HTR-8/SVneo (cell line): ENCODE results near the gene TAB2.
A peak's percentile ranks its signal among the peaks of the same experiment; 100 is the strongest.
"Not testable (repeated sequence)": the region's sequence is repeated elsewhere in the genome, so short reads cannot be mapped to it uniquely, and the experiment has no call there.

Experiments used
- DNase-seq: peaks from one replicate; pipeline ENCODE4 v3.0.0; 2011; ENCODE audit warnings: low spot score, mixed read lengths; ENCODE audit not compliant: insufficient read length
- FAIRE-seq: peaks from 2 replicates; lab custom pipeline; 2011; peaks lifted over from hg19 to GRCh38; lab: Jason Lieb, UNC

The TAB2 gene

GRCh38 chr6:149331043-149331807 is 13.7 kb downstream of the TAB2 start:
- DNase-seq: no peak
- FAIRE-seq: no peak

- DNase-seq (no peak), FAIRE-seq (no peak)
Observed at GRCh38 chr6:149331871-149332270, 14.4 kb downstream of the TAB2 start.

- FAIRE-seq (no peak), DNase-seq (no peak)
Observed at GRCh38 chr6:149332602-149333265, 15.2 kb downstream of the TAB2 start.

GRCh38 chr6:149333266-149333620 is 15.7 kb downstream of the TAB2 start:
- DNase-seq (no peak), FAIRE-seq (no peak)

GRCh38 chr6:149334201-149334600 is 16.7 kb downstream of the TAB2 start:
- FAIRE-seq (no peak), DNase-seq (no peak)

- FAIRE-seq: peak; percentile 9
- peak; percentile 24 for DNase-seq
Observed at GRCh38 chr6:149334682-149335160, 17.2 kb downstream of the TAB2 start.

- FAIRE-seq (no peak), DNase-seq (no peak)
Observed at GRCh38 chr6:149335924-149336608, 18.6 kb downstream of the TAB2 start.

- DNase-seq (peak; percentile 23), FAIRE-seq (no peak)
Observed at GRCh38 chr6:149336609-149336928, 19.1 kb downstream of the TAB2 start.

- DNase-seq: no peak
- FAIRE-seq: no peak
Observed at GRCh38 chr6:149337320-149337719, 19.8 kb downstream of the TAB2 start.

- DNase-seq: no peak
- no peak for FAIRE-seq
Observed at GRCh38 chr6:149340200-149340599, 22.7 kb downstream of the TAB2 start.

- FAIRE-seq: no peak
- DNase-seq: no peak
Observed at GRCh38 chr6:149342525-149342924, 25.0 kb downstream of the TAB2 start.

GRCh38 chr6:149343501-149343900 is 26.0 kb downstream of the TAB2 start:
- FAIRE-seq: no peak
- DNase-seq: no peak

GRCh38 chr6:149346078-149346477 is 28.6 kb downstream of the TAB2 start:
- FAIRE-seq (no peak), DNase-seq (no peak)

GRCh38 chr6:149347067-149347466 is 29.6 kb downstream of the TAB2 start:
- peak; percentile 26 for DNase-seq
- FAIRE-seq: no peak

- DNase-seq, FAIRE-seq: not testable (repeated sequence)
Observed at GRCh38 chr6:149349279-149349678, 31.8 kb downstream of the TAB2 start.

GRCh38 chr6:149354009-149354408 is 36.5 kb downstream of the TAB2 start:
- DNase-seq (no peak), FAIRE-seq (no peak)

- FAIRE-seq (no peak), DNase-seq (no peak)
Observed at GRCh38 chr6:149356081-149356750, 38.7 kb downstream of the TAB2 start.

- FAIRE-seq: no peak
Observed at GRCh38 chr6:149357726-149358538, 40.4 kb downstream of the TAB2 start.

GRCh38 chr6:149359440-149359839 is 41.9 kb downstream of the TAB2 start:
- FAIRE-seq: no peak
- no peak for DNase-seq

More at GRCh38 chr6:149357726-149358538, 40.4 kb downstream of the TAB2 start:
- DNase-seq: no peak

GRCh38 chr6:149360536-149360935 is 43.0 kb downstream of the TAB2 start:
- DNase-seq (no peak), FAIRE-seq (no peak)
